ENCODE results near the gene ST3GAL2. TPM values are rescaled to one million over a fixed set of nuclear protein-coding genes. Genes with fewer than 3 reads are reported as not detected.
"Not testable (repeated sequence)": the region's sequence is repeated elsewhere in the genome, so short reads cannot be mapped to it uniquely, and the experiment has no call there.

The ST3GAL2 gene
- total RNA-seq, 1 donor from 2014 or later: 14.7 TPM

- DNase-seq (ENCODE audit: low spot score) (no peak), ATAC-seq (peak; percentile 68)
These were observed 19.2 kb downstream of the ST3GAL2 start for GRCh38 chr16:70419384-70420327.

DNA sequence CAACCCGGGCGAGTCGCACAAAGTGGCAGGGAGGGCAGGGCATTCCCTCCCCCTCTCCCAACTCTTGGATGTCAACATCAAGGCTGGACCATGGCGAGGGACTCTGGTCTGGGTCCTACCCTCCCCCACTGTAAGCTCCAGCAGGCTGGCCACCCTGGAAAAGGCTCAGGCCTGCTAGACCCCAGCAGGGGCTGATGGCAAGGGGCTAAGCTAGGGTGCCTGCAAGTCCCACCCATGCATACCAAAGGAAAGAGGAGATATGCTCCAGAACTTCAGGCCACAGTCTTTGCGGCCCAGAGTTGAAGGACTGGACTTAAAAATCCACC lies 19.9 kb downstream of the ST3GAL2 start:
- ATAC-seq (no peak), DNase-seq (ENCODE audit: low spot score) (no peak)

GRCh38 chr16:70418274-70418992 lies 20.5 kb downstream of the ST3GAL2 start:
- DNase-seq (ENCODE audit: low spot score) (no peak), ATAC-seq (no peak)

- ATAC-seq: no peak
- no peak for DNase-seq (ENCODE audit: low spot score)
These were observed 21.2 kb downstream of the ST3GAL2 start for GRCh38 chr16:70417661-70418060.

GRCh38 chr16:70416748-70417616 lies 21.9 kb downstream of the ST3GAL2 start:
- no peak for DNase-seq (ENCODE audit: low spot score)
- ATAC-seq: no peak

DNA sequence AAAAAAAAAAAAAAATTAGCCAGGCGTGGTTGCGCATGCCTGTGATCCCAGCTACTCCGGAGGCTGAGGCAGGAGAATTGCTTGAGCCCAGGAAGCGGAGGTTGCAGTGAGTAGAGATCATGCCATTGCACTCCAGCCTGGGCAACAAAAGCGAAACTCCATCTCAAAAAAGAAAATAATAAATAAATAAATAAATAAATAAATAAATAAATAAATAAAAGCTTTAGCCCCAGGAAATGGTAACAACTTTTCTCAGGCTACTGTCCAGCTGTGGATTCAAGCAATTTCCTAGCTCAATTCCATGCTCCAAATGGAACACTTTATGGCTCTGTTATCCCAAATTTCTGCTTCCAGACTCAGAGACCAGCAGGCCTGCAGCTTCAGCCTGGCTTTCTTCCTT lies 25.3 kb downstream of the ST3GAL2 start:
- ATAC-seq; DNase-seq (ENCODE audit: low spot score): not testable (repeated sequence)

- no peak for ATAC-seq
- DNase-seq (ENCODE audit: low spot score): no peak
These were observed 26.5 kb downstream of the ST3GAL2 start for GRCh38 chr16:70412385-70412784.

GRCh38 chr16:70410734-70411133 lies 28.2 kb downstream of the ST3GAL2 start:
- ATAC-seq: peak; percentile 93
- peak; percentile 92 for DNase-seq (ENCODE audit: low spot score)

GRCh38 chr16:70407811-70408274 lies 31.1 kb downstream of the ST3GAL2 start:
- ATAC-seq: no peak

DNA sequence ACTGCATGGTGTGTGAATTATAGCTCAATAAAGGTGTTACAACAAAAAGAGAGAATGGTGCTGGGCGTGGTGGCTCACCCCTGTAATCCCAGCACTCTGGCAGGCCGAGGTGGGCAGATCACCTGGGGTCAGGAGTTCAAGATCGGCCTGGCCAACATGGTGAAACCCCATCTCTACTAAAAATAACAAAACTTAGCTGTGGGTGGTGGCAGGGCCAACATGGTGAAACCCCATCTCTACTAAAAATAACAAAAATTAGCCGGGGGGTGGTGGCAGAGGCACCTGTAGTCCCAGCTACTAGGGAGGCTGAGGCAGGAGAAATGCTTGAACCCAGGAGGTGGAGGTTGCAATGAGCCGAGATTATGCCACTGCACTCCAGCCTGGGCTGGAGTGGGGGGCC lies 32.8 kb downstream of the ST3GAL2 start:
- ATAC-seq; DNase-seq (ENCODE audit: low spot score): not testable (repeated sequence)

More at GRCh38 chr16:70407811-70408274, 31.1 kb downstream of the ST3GAL2 start:
- DNase-seq (ENCODE audit: low spot score): no peak

- DNase-seq (ENCODE audit: low spot score) (no peak), ATAC-seq (peak; percentile 82)
These were observed 35.8 kb downstream of the ST3GAL2 start for GRCh38 chr16:70402916-70403659.

DNA sequence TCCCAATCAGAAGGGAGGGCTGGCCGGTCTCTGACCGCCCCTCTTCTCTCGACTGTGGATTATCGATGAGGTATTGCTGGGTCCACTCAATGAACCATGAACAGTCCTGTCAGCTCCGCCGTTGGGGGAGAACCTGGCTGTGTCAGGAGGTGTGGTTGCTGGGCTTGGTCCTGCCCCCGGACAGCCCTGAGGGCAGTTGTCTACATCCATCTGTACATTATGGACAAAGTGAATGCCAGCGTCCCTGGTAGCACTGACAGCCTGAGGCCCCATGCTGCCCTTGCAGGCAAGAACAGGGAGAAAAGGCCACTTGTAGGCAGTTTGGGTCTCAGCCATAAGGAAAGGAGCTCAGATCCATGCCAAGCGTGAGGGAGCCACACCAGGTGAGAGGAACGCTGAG lies 38.9 kb downstream of the ST3GAL2 start:
- no peak for ATAC-seq
- DNase-seq (ENCODE audit: low spot score): no peak

GRCh38 chr16:70399381-70399780 lies 39.5 kb downstream of the ST3GAL2 start:
- ATAC-seq (no peak), DNase-seq (ENCODE audit: low spot score) (no peak)

GRCh38 chr16:70398177-70398743 lies 40.6 kb downstream of the ST3GAL2 start:
- ATAC-seq: no peak
- DNase-seq (ENCODE audit: low spot score): no peak

GRCh38 chr16:70396246-70396904 lies 42.5 kb downstream of the ST3GAL2 start:
- DNase-seq (ENCODE audit: low spot score): no peak
- peak; percentile 24 for ATAC-seq

GRCh38 chr16:70395345-70395901 lies 43.5 kb downstream of the ST3GAL2 start:
- peak; percentile 97 for ATAC-seq

GRCh38 chr16:70394853-70395252 lies 44.0 kb downstream of the ST3GAL2 start:
- DNase-seq (ENCODE audit: low spot score) (no peak), ATAC-seq (no peak)

More at GRCh38 chr16:70395345-70395901, 43.5 kb downstream of the ST3GAL2 start:
- DNase-seq (ENCODE audit: low spot score): peak; percentile 80

- DNase-seq (ENCODE audit: low spot score): no peak
- ATAC-seq: no peak
These were observed 45.2 kb downstream of the ST3GAL2 start for GRCh38 chr16:70393662-70394061.

DNA sequence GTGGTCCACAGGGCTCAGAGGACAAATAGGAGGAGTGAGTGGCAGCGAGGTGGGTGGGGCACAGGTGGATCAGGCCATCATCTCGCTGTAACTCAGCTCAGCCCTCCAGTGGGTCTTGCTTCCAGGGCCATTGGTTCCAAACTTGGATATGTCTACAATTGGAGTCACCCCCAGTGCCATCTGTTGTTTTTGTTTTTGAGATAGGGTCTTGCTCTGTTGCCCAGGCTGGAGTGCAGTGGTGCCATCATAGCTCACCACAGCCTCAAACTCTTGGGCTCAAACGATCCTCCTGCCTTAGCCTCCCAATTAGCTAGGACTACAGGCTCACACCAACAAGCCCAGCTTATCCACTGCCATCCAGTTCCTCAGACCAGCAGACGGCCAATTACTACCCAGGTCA lies 46.3 kb downstream of the ST3GAL2 start:
- ATAC-seq (no peak), DNase-seq (ENCODE audit: low spot score) (no peak)
